H9 (cell line): ENCODE results near the gene DNAH1. TPM values are rescaled to one million over a fixed set of nuclear protein-coding genes. Genes with fewer than 3 reads are reported as not detected.

Experiments used
- DNase-seq: peaks from one replicate; pipeline ENCODE4 v3.0.0-alpha.2; 2017
- H2AFZ ChIP-seq: one replicate; pipeline ENCODE4 v1.6.1; 2013; ENCODE audit warnings: mild to moderate bottlenecking, low read length, control low read depth, moderate library complexity
- H2AK5ac ChIP-seq: 2 replicates; pipeline ENCODE4 v1.6.1; 2013; ENCODE audit warnings: low read length, control low read depth, mixed read lengths; ENCODE audit not compliant: insufficient read length
- H2BK120ac ChIP-seq: one replicate; pipeline ENCODE4 v1.6.1; 2013; ENCODE audit warnings: low read depth, mild to moderate bottlenecking, low read length, control low read depth, inconsistent platforms; ENCODE audit not compliant: poor library complexity, severe bottlenecking
- H2BK12ac ChIP-seq: 2 replicates; pipeline ENCODE4 v1.6.1; 2013; ENCODE audit warnings: low read length, control low read depth, mixed read lengths, low read depth; ENCODE audit not compliant: insufficient read length
- H2BK15ac ChIP-seq: 2 replicates; pipeline ENCODE4 v1.6.1; 2013; ENCODE audit warnings: low read depth, low read length, control low read depth
- H2BK20ac ChIP-seq: one replicate; pipeline ENCODE4 v1.6.1; 2013; ENCODE audit warnings: low read depth, mild to moderate bottlenecking, low read length, control low read depth, inconsistent platforms; ENCODE audit not compliant: poor library complexity, severe bottlenecking
- H2BK5ac ChIP-seq: 2 replicates; pipeline ENCODE4 v1.6.1; 2013; ENCODE audit warnings: low read length, control low read depth, mixed read lengths; ENCODE audit not compliant: insufficient read length
- H3K14ac ChIP-seq: 2 replicates; pipeline ENCODE4 v1.6.1; 2013; ENCODE audit warnings: low read length, control low read depth; ENCODE audit not compliant: insufficient read depth
- H3K18ac ChIP-seq: 2 replicates; pipeline ENCODE4 v1.6.1; 2013; ENCODE audit warnings: low read depth, mild to moderate bottlenecking, mixed read lengths, low read length, control low read depth; ENCODE audit not compliant: insufficient read length
- H3K23ac ChIP-seq: 2 replicates; pipeline ENCODE4 v1.6.1; 2013; ENCODE audit warnings: low read length, control low read depth, mixed read lengths, low read depth; ENCODE audit not compliant: insufficient read length
- H3K23me2 ChIP-seq: 2 replicates; pipeline ENCODE4 v1.6.1; 2013; ENCODE audit warnings: low read depth, mild to moderate bottlenecking, mixed read lengths, low read length, control low read depth; ENCODE audit not compliant: insufficient read length, poor library complexity, severe bottlenecking
- H3K27ac ChIP-seq: 2 replicates; pipeline ENCODE4 v1.5.1; 2013; ENCODE audit warnings: low read length, control low read depth, mixed read lengths, low read depth; ENCODE audit not compliant: insufficient read length
- H3K27me3 ChIP-seq: 2 replicates; pipeline ENCODE4 v1.6.1; 2013; ENCODE audit warnings: low read length, control low read depth, inconsistent platforms; ENCODE audit not compliant: insufficient read depth
- H3K4ac ChIP-seq: 2 replicates; pipeline ENCODE4 v1.6.1; 2013; ENCODE audit warnings: low read depth, mild to moderate bottlenecking, control low read depth, inconsistent platforms, low read length, moderate library complexity
- H3K4me1 ChIP-seq: 2 replicates; pipeline ENCODE4 v1.6.1; 2013; ENCODE audit warnings: low read length, control low read depth, inconsistent platforms; ENCODE audit not compliant: insufficient read depth
- H3K4me2 ChIP-seq: 2 replicates; pipeline ENCODE4 v1.6.1; 2013; ENCODE audit warnings: low read length, control low read depth, mixed read lengths; ENCODE audit not compliant: insufficient read length, insufficient read depth
- H3K56ac ChIP-seq: 2 replicates; pipeline ENCODE4 v1.6.1; 2013; ENCODE audit warnings: low read depth, mild to moderate bottlenecking, mixed read lengths, low read length, control low read depth; ENCODE audit not compliant: insufficient read length
- H3K79me1 ChIP-seq: 2 replicates; pipeline ENCODE4 v1.6.1; 2013; ENCODE audit warnings: low read depth, mild to moderate bottlenecking, moderate library complexity, low read length, control low read depth, inconsistent platforms; ENCODE audit not compliant: insufficient read depth, poor library complexity, severe bottlenecking
- H3K79me2 ChIP-seq: 2 replicates; pipeline ENCODE4 v1.6.1; 2013; ENCODE audit warnings: low read length, control low read depth, inconsistent platforms; ENCODE audit not compliant: insufficient read depth
- H3K9ac ChIP-seq: 2 replicates; pipeline ENCODE4 v1.6.1; 2013; ENCODE audit warnings: low read length, control low read depth, mixed read lengths; ENCODE audit not compliant: insufficient read length; ENCODE audit errors: extremely low read depth
- H3K9me3 ChIP-seq: one replicate; pipeline ENCODE4 v1.6.1; 2013; ENCODE audit warnings: low read depth, low read length, inconsistent platforms; ENCODE audit not compliant: control insufficient read depth
- H3T11ph ChIP-seq: one replicate; pipeline ENCODE4 v1.6.1; 2013; ENCODE audit warnings: mild to moderate bottlenecking, low read length, control low read depth, inconsistent platforms
- H4K20me1 ChIP-seq: one replicate; pipeline ENCODE4 v1.6.1; 2013; ENCODE audit not compliant: control insufficient read depth, insufficient read length, insufficient read depth
- H4K5ac ChIP-seq: 2 replicates; pipeline ENCODE4 v1.6.1; 2013; ENCODE audit warnings: low read depth, mild to moderate bottlenecking, mixed read lengths, low read length, control low read depth; ENCODE audit not compliant: insufficient read length
- H4K8ac ChIP-seq: replicated peaks from 2 replicates; pipeline ENCODE4 v1.6.1; 2013; ENCODE audit warnings: low read length, control low read depth, mixed read lengths, low read depth; ENCODE audit not compliant: insufficient read length
- H4K91ac ChIP-seq: 2 replicates; pipeline ENCODE4 v1.6.1; 2013; ENCODE audit warnings: low read depth, mild to moderate bottlenecking, moderate library complexity, mixed read lengths, low read length, control low read depth; ENCODE audit not compliant: insufficient read length
- H3K27ac Mint-ChIP-seq, 3 experiments: 2 replicates in 2 of 3; 3 replicates in 1 of 3; pipeline ENCODE4 v1.8.0; 2020 to 2021; ENCODE audit warnings: mixed read lengths in 3 of 3, mild to moderate bottlenecking in 1 of 3, moderate library complexity in 1 of 3
- H3K27me3 Mint-ChIP-seq: 2 replicates; pipeline ENCODE4 v1.8.0; 2021; ENCODE audit warnings: low read depth, mild to moderate bottlenecking, moderate library complexity, mixed read lengths
- H3K36me3 Mint-ChIP-seq, 3 experiments: 2 replicates in 2 of 3; 3 replicates in 1 of 3; pipeline ENCODE4 v1.8.0; 2020 to 2021; ENCODE audit warnings: low read depth in 3 of 3, mixed read lengths in 3 of 3; ENCODE audit not compliant: insufficient read depth in 1 of 3
- H3K4me1 Mint-ChIP-seq, 2 experiments: 2 replicates each; pipeline ENCODE4 v1.8.0; 2020; ENCODE audit warnings: mixed read lengths in 2 of 2
- H3K4me3 Mint-ChIP-seq, 2 experiments: 2 replicates in 1 of 2; 3 replicates in 1 of 2; pipeline ENCODE4 v1.8.0; 2020 to 2021; ENCODE audit warnings: mild to moderate bottlenecking in 2 of 2, mixed read lengths in 2 of 2, moderate library complexity in 1 of 2
- H3K9me3 Mint-ChIP-seq, 2 experiments: 2 replicates in 1 of 2; 3 replicates in 1 of 2; pipeline ENCODE4 v1.8.0; 2020; ENCODE audit warnings: mild to moderate bottlenecking in 2 of 2, mixed read lengths in 2 of 2, moderate library complexity in 1 of 2
- CTCF ChIP-seq: fragments of 200-600 bp; sonication (generic); conservative IDR thresholded peaks from 3 replicates; pipeline ENCODE4 v1.8.0; 2021; ENCODE audit warnings: antibody characterized with exemption, mild to moderate bottlenecking
- WGBS: extraction: QIAGEN DNeasy Blood & Tissue Kit; methylation state at CpG from one replicate; pipeline ENCODE4 v1.1.7; 2013; ENCODE audit warnings: missing lambda C conversion rate, low lambda C conversion rate, mixed read lengths; ENCODE audit not compliant: insufficient read length; ENCODE audit errors: extremely low coverage; 5-methylcytosine and 5-hydroxymethylcytosine counted together
- total RNA-seq: library from RNA; stranded (reverse); gene quantifications from 2 replicates; pipeline ENCODE4 v1.2.1, GENCODE V29; 2021

Gene DNAH1
- total RNA-seq, 1 experiment from 2014 or later = 2.0 TPM

GRCh38 chr3:52293491-52294319 is 22.4 kb upstream of the DNAH1 start:
- Histone ChIP-seq H2BK5ac (no peak overlapping the region), H3K4me1 (peaks cover 2% of the 10 kb centered on the region; the same call in 1 of the 2 replicates), H3K23me2 (peaks cover 5% of the 10 kb centered on the region), H2BK15ac (no peak overlapping the region), H2AK5ac (no peak overlapping the region), H2BK120ac (no peak overlapping the region), H3K23ac (no peak overlapping the region), H3K27ac (no peak overlapping the region), H3K79me1 (no peaks in the 10 kb centered on the region), H3K9me3 (no peaks in the 10 kb centered on the region), H2BK20ac (no peak overlapping the region), H3T11ph (no peak overlapping the region), H3K9ac (no peak overlapping the region), H4K20me1 (no peaks in the 10 kb centered on the region), H3K27me3 (no peaks in the 10 kb centered on the region), H2AFZ (no peak overlapping the region), H4K8ac (no peak overlapping the region), H2BK12ac (no peak overlapping the region), H3K14ac (no peak overlapping the region), H4K5ac (no peak overlapping the region), H3K56ac (no peak overlapping the region), H3K4me2 (no peak overlapping the region), H3K79me2 (no peaks in the 10 kb centered on the region), H3K18ac (no peak overlapping the region), H3K4ac (no peak overlapping the region), H4K91ac (no peak overlapping the region)
- no peaks in the 10 kb centered on the region; a peak in 1 of 7 replicates for H3K36me3 Mint-ChIP-seq
- no peak for TF ChIP-seq CTCF
- no CpG with 5 or more reads among the region's 17 CpGs for WGBS
- no peak for DNase-seq
- H3K4me3 Mint-ChIP-seq = no peak overlapping the region
- no peaks in the 10 kb centered on the region for H3K9me3 Mint-ChIP-seq
- no peak overlapping the region for H3K27ac Mint-ChIP-seq
- peaks cover 9 to 12% of the 10 kb centered on the region in 2 experiments for H3K4me1 Mint-ChIP-seq
- peaks cover 8% of the 10 kb centered on the region for H3K27me3 Mint-ChIP-seq
